Right renal cortex interstitium (tissue), 3 donors: ENCODE data around the gene FERMT2. TPM values are rescaled to one million over a fixed set of nuclear protein-coding genes. Genes with fewer than 3 reads are reported as not detected.

Experiments
- DNase-seq, 3 donors: peaks; one replicate each; pipeline ENCODE4 v3.0.0-alpha.2; 2013; ENCODE audit warnings: low read depth in 3 of 3, low spot score in 2 of 3
- polyA plus RNA-seq, 3 donors: library from polyadenylated mRNA; unstranded; fragments of 120-200 nt; gene quantifications; one replicate each; pipeline ENCODE4 v1.2.1, GENCODE V29; 2013; ENCODE audit not compliant: insufficient read length in 3 of 3

FERMT2 gene
- polyA plus RNA-seq, 3 donors: 177 to 189 (median 185) TPM

DNA sequence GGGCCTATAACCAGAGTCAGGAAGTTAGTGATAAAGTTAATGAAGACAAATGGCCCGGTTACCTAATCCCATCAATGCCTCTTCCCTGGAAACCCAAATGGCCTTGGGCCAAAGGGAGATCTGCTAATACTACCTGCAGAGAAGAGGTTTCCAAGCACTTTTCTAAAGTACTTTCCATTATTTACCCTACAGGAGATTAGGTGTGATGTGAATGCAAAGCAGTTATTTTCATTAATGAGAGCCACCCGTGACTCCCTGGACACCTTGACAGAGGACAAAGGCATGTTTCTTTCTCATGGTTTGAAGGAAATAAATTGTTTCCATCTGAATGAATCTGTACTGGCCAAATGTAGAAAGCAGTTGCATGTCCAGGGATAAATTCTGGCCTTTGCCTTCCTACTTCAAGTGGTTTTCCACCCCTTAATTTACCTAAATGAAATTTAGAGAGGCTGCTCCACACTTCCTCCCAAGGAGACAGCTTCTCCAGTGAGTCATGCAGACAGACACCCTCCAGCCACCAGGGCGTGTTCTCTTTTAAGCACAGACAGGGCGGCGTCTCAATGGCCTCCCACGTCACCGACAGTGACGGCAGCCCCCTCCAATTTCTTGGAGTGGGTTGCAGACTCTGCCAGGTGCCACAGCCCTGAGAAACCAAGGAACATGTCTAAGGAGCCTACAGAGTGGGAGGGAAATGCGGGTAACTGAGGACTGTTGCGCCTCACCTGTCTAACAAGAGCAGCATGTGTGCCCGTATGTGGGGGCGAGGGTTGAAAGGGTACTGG lies 115.5 kb downstream of the FERMT2 start:
- no peak for DNase-seq

DNA sequence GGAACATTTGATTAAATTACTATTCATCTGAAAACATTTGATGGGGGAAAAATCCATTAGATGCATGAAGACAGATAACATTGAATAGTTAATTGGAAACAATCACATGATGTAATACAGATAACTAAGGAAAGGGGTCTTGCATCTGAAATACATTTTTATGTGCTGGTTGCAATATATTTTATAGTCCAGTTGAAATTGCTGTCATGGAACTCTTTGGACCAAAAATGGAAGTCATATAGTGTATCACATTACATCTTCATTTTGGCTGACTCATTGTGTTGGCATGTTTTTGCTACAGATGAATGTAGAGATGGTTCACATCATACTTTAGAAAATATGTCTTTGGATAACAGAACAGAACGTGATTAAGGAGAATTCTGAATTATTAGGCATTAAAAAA lies 116.4 kb downstream of the FERMT2 start:
- no peak for DNase-seq

DNA sequence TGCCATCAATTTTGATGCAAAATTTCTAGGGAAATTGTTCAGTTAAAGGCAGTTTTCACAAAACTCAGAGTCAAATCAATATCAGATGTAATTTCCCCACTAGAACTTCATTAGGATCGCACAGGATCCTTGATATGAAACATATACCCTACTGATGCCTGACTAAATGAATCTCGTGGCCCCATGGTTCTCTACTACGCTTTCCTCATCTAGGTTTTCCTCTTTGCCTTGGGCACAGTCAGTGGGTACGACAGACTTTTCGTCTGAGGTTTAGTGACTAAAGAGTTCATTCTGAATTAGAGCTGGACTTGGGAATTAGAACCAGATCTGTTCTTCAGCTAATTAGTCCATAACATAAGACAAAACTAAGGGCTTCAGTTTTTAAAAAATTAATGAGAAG lies 117.0 kb downstream of the FERMT2 start:
- no peak for DNase-seq

DNA sequence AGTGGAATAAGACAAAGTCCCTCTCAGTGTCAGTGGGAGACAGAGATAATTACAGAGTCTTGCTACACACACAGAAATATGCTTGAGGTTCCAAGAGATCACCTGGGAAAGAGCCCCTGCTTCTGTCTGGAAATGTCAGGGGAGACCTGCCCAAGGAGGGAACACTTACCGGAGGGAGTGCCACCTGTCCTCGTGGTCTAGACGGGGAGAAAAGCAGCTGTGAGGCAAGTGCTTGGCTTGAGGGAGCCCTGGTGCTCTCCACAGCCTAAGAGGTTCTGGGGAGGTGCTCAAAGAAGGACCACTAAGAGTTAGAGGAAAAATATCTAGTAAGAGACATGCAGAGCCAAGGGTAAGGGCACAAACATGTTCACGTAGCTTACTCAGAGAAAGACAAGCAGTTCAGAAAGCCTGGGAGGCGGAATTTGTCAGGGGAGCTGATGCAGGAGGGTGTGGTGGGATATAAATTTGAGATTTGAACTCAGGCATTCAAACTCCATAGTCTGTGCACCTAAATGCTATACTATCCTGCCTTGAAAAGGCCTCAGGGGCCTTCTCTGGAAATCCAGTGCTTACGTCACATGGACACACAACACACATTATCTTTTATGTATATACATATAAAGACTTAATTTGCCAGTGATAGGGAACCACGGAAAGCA lies 121.2 kb downstream of the FERMT2 start:
- DNase-seq: no peak

DNA sequence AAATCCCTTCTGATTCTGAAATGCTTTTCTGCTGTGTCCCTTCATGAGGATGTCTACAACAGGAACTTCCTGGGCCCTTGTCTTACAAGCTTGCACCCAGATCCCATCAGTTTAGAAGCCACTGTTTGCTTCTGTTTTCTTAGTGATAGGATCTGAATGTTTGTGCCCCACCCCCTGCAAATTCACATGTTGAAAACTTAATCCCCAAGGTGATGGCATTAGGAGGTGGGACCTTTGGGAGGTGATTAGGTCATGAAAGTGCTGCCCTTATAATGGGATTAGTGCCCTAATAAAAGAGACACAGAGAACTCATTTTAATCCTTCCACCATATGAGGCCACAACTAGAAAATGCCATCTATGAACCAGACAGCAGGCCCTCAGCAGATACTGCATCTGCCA lies 123.4 kb downstream of the FERMT2 start:
- no peak for DNase-seq

DNA sequence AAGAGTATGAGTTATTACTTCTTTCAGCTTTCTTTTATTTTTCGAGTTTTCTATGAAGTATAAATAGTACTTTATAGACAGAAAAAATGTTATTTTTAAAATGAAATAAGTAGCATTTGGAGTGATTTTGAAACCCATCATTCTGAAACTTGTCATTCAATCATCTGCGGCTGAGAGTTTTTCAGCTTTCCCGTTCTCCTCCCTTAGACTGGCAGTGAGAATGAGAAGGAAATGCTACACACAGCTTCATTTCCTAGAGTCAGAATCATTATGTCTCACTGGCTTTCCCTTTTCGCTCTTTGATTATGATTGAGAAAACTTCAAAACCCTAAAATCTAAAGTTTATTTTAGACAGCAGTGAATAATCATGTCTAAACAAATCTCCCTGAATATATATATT lies 125.8 kb downstream of the FERMT2 start:
- no peak for DNase-seq

DNA sequence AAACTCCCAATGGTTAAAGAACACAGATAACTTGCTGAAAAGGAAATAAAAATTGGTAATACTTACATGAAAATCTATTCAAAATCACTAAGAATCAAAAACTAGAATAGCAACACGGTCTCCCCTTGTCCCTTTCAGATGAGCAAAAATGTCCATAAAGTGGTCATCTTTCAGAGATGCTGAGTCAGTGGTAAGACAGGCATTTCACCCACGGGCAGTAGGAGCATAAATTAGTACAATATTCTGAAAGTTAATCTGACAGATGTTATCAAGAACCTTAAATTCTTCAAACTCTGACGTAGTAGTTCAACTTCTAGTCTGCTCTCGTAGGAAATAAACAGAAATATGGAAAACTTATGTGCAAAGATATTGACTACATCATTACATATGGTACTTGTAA lies 126.4 kb downstream of the FERMT2 start:
- DNase-seq: no peak

DNA sequence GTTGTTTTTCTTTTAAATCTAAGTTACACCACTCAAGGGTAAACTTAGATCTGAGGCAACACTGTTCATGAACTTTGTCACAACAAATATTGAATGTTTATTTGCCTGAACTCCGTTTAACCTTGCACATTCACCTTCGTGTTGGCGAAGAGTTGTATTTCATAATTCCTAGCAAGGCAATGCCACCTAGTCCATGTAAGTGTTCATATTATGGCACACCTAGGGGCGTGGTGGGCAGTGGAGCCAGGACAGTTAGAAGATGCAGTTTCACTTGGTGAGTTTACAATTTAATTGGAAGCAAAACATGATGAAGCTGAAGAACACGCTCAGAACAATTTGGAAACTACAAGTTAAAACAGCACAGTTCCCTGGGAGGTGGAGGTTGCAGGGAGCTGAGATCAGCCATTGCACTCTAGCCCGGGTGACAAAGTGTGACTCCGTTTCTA lies 129.0 kb downstream of the FERMT2 start:
- DNase-seq: no peak

DNA sequence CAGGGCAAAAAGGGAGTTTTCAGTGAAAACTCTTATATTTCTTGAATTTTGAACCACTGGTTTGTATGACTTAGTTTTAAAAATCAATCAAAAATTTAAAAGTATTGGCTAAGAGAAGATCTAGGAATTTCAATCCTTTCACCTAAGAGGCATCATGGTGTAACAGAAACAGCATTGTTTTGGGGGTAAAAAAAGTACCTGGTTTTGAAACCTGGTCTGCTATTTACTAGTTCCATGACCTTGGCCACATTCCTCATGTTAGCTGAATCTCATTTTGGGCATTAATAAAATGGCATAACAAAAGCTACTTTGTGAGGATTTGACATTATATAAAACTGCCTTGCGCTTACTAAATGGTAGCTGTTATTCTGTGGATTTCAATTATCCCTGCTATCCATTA lies 142.7 kb downstream of the FERMT2 start:
- DNase-seq: no peak

Other genes starting within 250 kb of the FERMT2 start
- gene PSMC6, start 243.8 kb downstream of the FERMT2 start, polyA plus RNA-seq: 100 to 1,000 TPM; 129 to 159 (median 152) TPM
- 10 to 100 TPM; 15.6 to 17.1 (median 16.9) TPM for gene STYX, start 220.9 kb downstream of the FERMT2 start, polyA plus RNA-seq
- gene GNPNAT1, start 159.4 kb downstream of the FERMT2 start, polyA plus RNA-seq: 10 to 100 TPM; 35.4 to 40.3 (median 37.8) TPM
- 1 to 10 TPM; 8.3 to 9.7 (median 9.5) TPM for gene DDHD1, start 202.3 kb upstream of the FERMT2 start, polyA plus RNA-seq